Gastrocnemius medialis (tissue), 4 donors: Measurements from ENCODE around the gene HSP90AB1. TPM values are rescaled to one million over a fixed set of nuclear protein-coding genes. Genes with fewer than 3 reads are reported as not detected.

Experiments used
- ATAC-seq, 2 donors: fragments of 150-250 bp; one replicate each; pipeline ENCODE4 v1.9.1; 2016
- DNase-seq, 2 donors: peaks; one replicate each; pipeline ENCODE4 v3.0.0-alpha.2; 2019
- H3K27ac ChIP-seq, 4 donors: fragments of 200-600 bp; sonication (generic); 1 replicate in 1 of 4; 2 replicates in 3 of 4; pipeline ENCODE4 v1.5.1; 2016 to 2018; ENCODE audit warnings: mild to moderate bottlenecking in 2 of 4, moderate library complexity in 1 of 4
- H3K27me3 ChIP-seq, 3 donors: fragments of 200-600 bp; sonication (generic) in 2 of 3; 1 replicate in 1 of 3; 2 replicates in 2 of 3; pipeline versions ENCODE4 v1.5.1 to v1.6.0; 2016 to 2019; ENCODE audit warnings: mild to moderate bottlenecking in 1 of 3, moderate library complexity in 1 of 3
- H3K36me3 ChIP-seq, 2 donors: fragments of 200-600 bp; sonication (generic) in 1 of 2; one replicate each; pipeline ENCODE4 v1.5.1; 2017 to 2018
- H3K4me1 ChIP-seq, 2 donors: fragments of 200-600 bp; sonication (generic) in 1 of 2; one replicate each; pipeline ENCODE4 v1.5.1; 2016 to 2017; ENCODE audit warnings: mild to moderate bottlenecking in 2 of 2
- H3K4me3 ChIP-seq, 4 donors: fragments of 200-600 bp; sonication (generic) in 3 of 4; 1 replicate in 1 of 4; 2 replicates in 3 of 4; pipeline ENCODE4 v1.5.1; 2016 to 2019; ENCODE audit warnings: mild to moderate bottlenecking in 2 of 4
- H3K9me3 ChIP-seq, 3 donors: fragments of 200-600 bp; sonication (generic) in 2 of 3; 1 replicate in 1 of 3; 2 replicates in 2 of 3; pipeline ENCODE4 v1.5.1; 2016 to 2019
- POLR2A ChIP-seq, 2 donors: fragments of 450-650 bp; IDR thresholded peaks; one replicate each; pipeline ENCODE4 v1.6.1; 2017; ENCODE audit warnings: antibody characterized with exemption in 2 of 2, mild to moderate bottlenecking in 2 of 2, moderate library complexity in 2 of 2
- in situ Hi-C, 4 donors: fragments of 200-750 bp; cut with MboI; loops; one replicate each; pipeline versions ENCODE4 v1.15.0 to v1.8.0; 2017; ENCODE audit warnings: low sequenced_read_pairs in 4 of 4
- intact Hi-C: fragments of 100-400 bp; cut with DNase I; formaldehyde crosslinking; loops from one replicate; pipeline ENCODE4 v1.15.1; 2023; ENCODE audit warnings: low total_unique reads
- total RNA-seq, 4 donors: library from RNA; depleted of rRNA; stranded (reverse); fragments of >200 nt; gene quantifications; one replicate each; pipeline versions ENCODE4 v1.1.0 to v1.2.3, GENCODE V29; 2016
- TF ChIP-seq, protein P1 (sequence below), 5 experiments: fragments of 450-650 bp in 3 of 5; fragments of 200-600 bp in 2 of 5; sonication (generic) in 2 of 5; IDR thresholded peaks in 4 of 5; conservative IDR thresholded peaks in 1 of 5; 1 replicate in 4 of 5; 2 replicates in 1 of 5; pipeline ENCODE4 v1.5.1; 2016 to 2019; ENCODE audit warnings: antibody characterized with exemption in 5 of 5, mild to moderate bottlenecking in 3 of 5, moderate library complexity in 3 of 5

The HSP90AB1 gene
- total RNA-seq, 4 donors from 2014 or later = 878 to 1,576 (median 1,106) TPM

DNA sequence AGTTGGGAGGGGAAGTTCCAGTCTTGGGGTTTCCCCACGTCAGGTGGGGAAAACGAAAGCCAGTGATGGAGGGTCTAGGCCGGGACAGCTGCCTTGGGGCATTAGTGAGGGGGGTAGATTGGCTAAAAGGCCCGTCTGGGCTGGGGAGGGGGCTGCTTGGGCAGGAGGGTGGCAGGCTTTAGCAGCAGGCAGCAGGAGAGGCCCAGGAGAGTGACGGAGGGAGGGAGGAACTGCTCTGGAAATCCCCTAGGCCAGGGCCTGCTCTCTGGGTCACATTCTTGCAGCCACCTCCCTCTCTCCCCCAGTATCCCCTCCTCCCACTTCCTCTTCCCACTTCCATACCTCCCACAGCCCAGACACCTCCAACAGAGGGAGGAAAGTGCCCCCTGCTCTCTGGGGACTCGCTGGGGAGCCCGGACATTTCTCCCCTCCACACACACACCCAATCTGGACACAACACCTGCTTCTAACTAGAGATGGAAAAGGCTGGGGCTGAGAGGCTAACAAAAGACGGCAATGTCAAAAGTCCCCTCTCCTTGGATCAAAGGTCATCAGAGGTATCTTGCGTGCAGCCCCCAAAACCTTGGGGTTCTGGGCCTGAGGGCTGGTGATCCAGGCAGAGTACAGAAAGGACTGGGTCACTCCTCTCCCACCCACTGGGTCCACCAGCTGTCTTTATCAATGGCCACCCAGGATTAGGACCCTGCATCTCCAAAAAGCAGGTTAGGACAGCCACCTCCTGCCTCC is 16.6 kb downstream of the HSP90AB1 start:
- intact Hi-C loops = no loop called here
- Histone ChIP-seq H3K27ac (no peak overlapping the region), H3K4me3 (peak overlapping the region in 3 of 4 donors; percentile 69 to 88 (median 73)), H3K27me3 (peaks cover 0 to 7% (median 2%) of the 10 kb centered on the region in 3 donors), H3K36me3 (peaks cover 0 to 4% of the 10 kb centered on the region in 2 donors), H3K4me1 (peaks cover 20 to 23% of the 10 kb centered on the region in 2 donors), H3K9me3 (no peaks in the 10 kb centered on the region)
- TF ChIP-seq, protein P1, sequence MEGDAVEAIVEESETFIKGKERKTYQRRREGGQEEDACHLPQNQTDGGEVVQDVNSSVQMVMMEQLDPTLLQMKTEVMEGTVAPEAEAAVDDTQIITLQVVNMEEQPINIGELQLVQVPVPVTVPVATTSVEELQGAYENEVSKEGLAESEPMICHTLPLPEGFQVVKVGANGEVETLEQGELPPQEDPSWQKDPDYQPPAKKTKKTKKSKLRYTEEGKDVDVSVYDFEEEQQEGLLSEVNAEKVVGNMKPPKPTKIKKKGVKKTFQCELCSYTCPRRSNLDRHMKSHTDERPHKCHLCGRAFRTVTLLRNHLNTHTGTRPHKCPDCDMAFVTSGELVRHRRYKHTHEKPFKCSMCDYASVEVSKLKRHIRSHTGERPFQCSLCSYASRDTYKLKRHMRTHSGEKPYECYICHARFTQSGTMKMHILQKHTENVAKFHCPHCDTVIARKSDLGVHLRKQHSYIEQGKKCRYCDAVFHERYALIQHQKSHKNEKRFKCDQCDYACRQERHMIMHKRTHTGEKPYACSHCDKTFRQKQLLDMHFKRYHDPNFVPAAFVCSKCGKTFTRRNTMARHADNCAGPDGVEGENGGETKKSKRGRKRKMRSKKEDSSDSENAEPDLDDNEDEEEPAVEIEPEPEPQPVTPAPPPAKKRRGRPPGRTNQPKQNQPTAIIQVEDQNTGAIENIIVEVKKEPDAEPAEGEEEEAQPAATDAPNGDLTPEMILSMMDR (IDR thresholded peaks at IDR 0.05 in 4 of 5, conservative IDR thresholded peaks at IDR 0.05 in 1 of 5) = no peak
- TF ChIP-seq POLR2A (IDR thresholded peaks at IDR 0.05) = no peak
- ATAC-seq = no peak
- no peak for DNase-seq
- in situ Hi-C loops = no loop called here

- Histone ChIP-seq H3K27me3 (peaks cover 6 to 13% (median 9%) of the 10 kb centered on the region in 3 donors), H3K36me3 (peaks cover 0 to 4% of the 10 kb centered on the region in 2 donors), H3K9me3 (no peaks in the 10 kb centered on the region), H3K4me3 (peak overlapping the region; percentile 69 to 88 (median 72)), H3K4me1 (peaks cover 20 to 23% of the 10 kb centered on the region in 2 donors), H3K27ac (peak overlapping the region; percentile 65 to 79 (median 70))
- intact Hi-C loops = no loop called here
- in situ Hi-C loops = loop anchor here in 1 of 4 donors (5.0 kb wide), 1 partner anchor 73 kb away; no protein-coding TSS in a partner anchor
- DNase-seq (no peak), ATAC-seq (no peak)
- TF ChIP-seq, protein P1 (IDR thresholded peaks at IDR 0.05 in 4 of 5, conservative IDR thresholded peaks at IDR 0.05 in 1 of 5) = peak in 1 of 5 experiments; percentile 27
- TF ChIP-seq POLR2A (IDR thresholded peaks at IDR 0.05) = no peak
Measured at GRCh38 chr6:44264154-44265006, 17.5 kb downstream of the HSP90AB1 start.

GRCh38 chr6:44265007-44265721 is 18.3 kb downstream of the HSP90AB1 start, which contains the start of gene NFKBIE:
Gene NFKBIE (minus strand): TSS chr6:44265551. CDS start chr6:44265346, 205 bp downstream.
- DNase-seq (peak; percentile 89 to 90), ATAC-seq (peak; percentile 78 to 82)
- intact Hi-C loops (no loop called here), in situ Hi-C loops (loop anchor here in 1 of 4 donors (5.0 kb wide), 1 partner anchor 72 kb away; no protein-coding TSS in a partner anchor)
- H3K27me3 ChIP-seq = peaks cover 14 to 21% (median 17%) of the 10 kb centered on the region in 3 donors
- TF ChIP-seq, protein P1 (IDR thresholded peaks at IDR 0.05 in 4 of 5, conservative IDR thresholded peaks at IDR 0.05 in 1 of 5) = peak in 4 of 5 experiments; percentile 5 to 28 (median 20)
- peak; percentile 80 to 82 for TF ChIP-seq POLR2A (IDR thresholded peaks at IDR 0.05)
- H3K4me1 ChIP-seq = peaks cover 20 to 23% of the 10 kb centered on the region in 2 donors
- H3K36me3 ChIP-seq = peaks cover 0 to 4% of the 10 kb centered on the region in 2 donors
- peak within 1 kb of the TSS; percentile 69 to 88 (median 72) for H3K4me3 ChIP-seq
- H3K9me3 ChIP-seq = no peaks in the 10 kb centered on the region
- H3K27ac ChIP-seq = peak within 1 kb of the TSS; percentile 65 to 79 (median 70)

GRCh38 chr6:44265722-44266233 is 18.9 kb downstream of the HSP90AB1 start:
- peaks cover 0 to 4% of the 10 kb centered on the region in 2 donors for H3K36me3 ChIP-seq
- no peak for TF ChIP-seq POLR2A (IDR thresholded peaks at IDR 0.05)
- TF ChIP-seq, protein P1 (IDR thresholded peaks at IDR 0.05 in 4 of 5, conservative IDR thresholded peaks at IDR 0.05 in 1 of 5) = no peak
- in situ Hi-C loops = loop anchor here in 1 of 4 donors (5.0 kb wide), 1 partner anchor 72 kb away; no protein-coding TSS in a partner anchor
- H3K4me3 ChIP-seq = peak overlapping the region; percentile 69 to 88 (median 72)
- ATAC-seq (no peak), DNase-seq (no peak)
- H3K27ac ChIP-seq = peak overlapping the region in 2 of 4 donors; percentile 65 to 71
- no peaks in the 10 kb centered on the region for H3K9me3 ChIP-seq
- intact Hi-C loops = no loop called here
- peaks cover 20 to 23% of the 10 kb centered on the region in 2 donors for H3K4me1 ChIP-seq
- H3K27me3 ChIP-seq = peaks cover 15 to 25% (median 18%) of the 10 kb centered on the region in 3 donors
